GM19455 (cell line): ENCODE measurements around the gene MAFG.
"Not testable (repeated sequence)": the region's sequence is repeated elsewhere in the genome, so short reads cannot be mapped to it uniquely, and the experiment has no call there.

Experiments used
- ATAC-seq: cut with Tn5 transposase; IDR thresholded peaks from one replicate; pipeline ENCODE4 v1.9.1; 2021; ENCODE audit not compliant: unreplicated experiment

The MAFG gene

GRCh38 chr17:81924557-81925532, 2.7 kb downstream of the MAFG start:
- no peak for ATAC-seq

GRCh38 chr17:81923302-81924260, 4.0 kb downstream of the MAFG start:
- no peak for ATAC-seq

GRCh38 chr17:81922566-81923301, 4.8 kb downstream of the MAFG start:
- ATAC-seq: no peak

- ATAC-seq: no peak
Observed at GRCh38 chr17:81921996-81922565, 5.5 kb downstream of the MAFG start.

GRCh38 chr17:81921537-81921862, 6.0 kb downstream of the MAFG start:
- ATAC-seq: no peak

GRCh38 chr17:81920612-81921536, 6.7 kb downstream of the MAFG start:
- no peak for ATAC-seq

- no peak for ATAC-seq
Observed at GRCh38 chr17:81918832-81919545, 8.5 kb downstream of the MAFG start.

GRCh38 chr17:81918333-81918669, 9.2 kb downstream of the MAFG start:
- ATAC-seq: not testable (repeated sequence)

- ATAC-seq: peak; percentile 68
Observed at GRCh38 chr17:81917565-81918332, 9.8 kb downstream of the MAFG start, which contains the start of gene SIRT7. Gene SIRT7, minus strand, starts transcription at chr17:81918176. Its CDS starts 45 bp downstream, at chr17:81918131.

- no peak for ATAC-seq
Observed at GRCh38 chr17:81916234-81917001, 11.1 kb downstream of the MAFG start.

- ATAC-seq: no peak
Observed at GRCh38 chr17:81915331-81915730, 12.2 kb downstream of the MAFG start.

GRCh38 chr17:81914103-81914850, 13.3 kb downstream of the MAFG start:
- no peak for ATAC-seq

- no peak for ATAC-seq
Observed at GRCh38 chr17:81913394-81914102, 14.0 kb downstream of the MAFG start.

GRCh38 chr17:81912441-81913309, 14.9 kb downstream of the MAFG start:
- no peak for ATAC-seq

- ATAC-seq: no peak
Observed at GRCh38 chr17:81911969-81912368, 15.6 kb downstream of the MAFG start.
